HG02943 (cell line): Measurements from ENCODE around the gene ARCN1.

Experiments
- ATAC-seq: cut with Tn5 transposase; IDR thresholded peaks from one replicate; pipeline ENCODE4 v1.9.1; 2021; ENCODE audit warnings: mild to moderate bottlenecking, low read depth, moderate library complexity; ENCODE audit not compliant: unreplicated experiment

Gene ARCN1

GRCh38 chr11:118619444-118620197 lies 47.4 kb downstream of the ARCN1 start:
- ATAC-seq = no peak

- no peak for ATAC-seq
Observed at GRCh38 chr11:118620529-118621070, 48.4 kb downstream of the ARCN1 start.

- no peak for ATAC-seq
Observed at GRCh38 chr11:118621071-118621783, 49.0 kb downstream of the ARCN1 start.

- no peak for ATAC-seq
Observed at GRCh38 chr11:118621784-118622375, 49.7 kb downstream of the ARCN1 start.

GRCh38 chr11:118622376-118623268 lies 50.4 kb downstream of the ARCN1 start:
- no peak for ATAC-seq

GRCh38 chr11:118623269-118623655 lies 51.1 kb downstream of the ARCN1 start:
- ATAC-seq = no peak

GRCh38 chr11:118625036-118625690 lies 53.0 kb downstream of the ARCN1 start:
- ATAC-seq = no peak

- no peak for ATAC-seq
Observed at GRCh38 chr11:118625976-118626375, 53.8 kb downstream of the ARCN1 start.

- ATAC-seq = no peak
Observed at GRCh38 chr11:118627566-118627965, 55.4 kb downstream of the ARCN1 start.

GRCh38 chr11:118628031-118628430 lies 55.8 kb downstream of the ARCN1 start:
- ATAC-seq = no peak

- ATAC-seq = no peak
Observed at GRCh38 chr11:118628432-118628831, 56.2 kb downstream of the ARCN1 start.

- no peak for ATAC-seq
Observed at GRCh38 chr11:118628861-118629549, 56.8 kb downstream of the ARCN1 start.

- ATAC-seq = no peak
Observed at GRCh38 chr11:118629761-118630661, 57.8 kb downstream of the ARCN1 start.

GRCh38 chr11:118631142-118631909 lies 59.1 kb downstream of the ARCN1 start:
- no peak for ATAC-seq

GRCh38 chr11:118632577-118633318 lies 60.5 kb downstream of the ARCN1 start:
- ATAC-seq = no peak

- no peak for ATAC-seq
Observed at GRCh38 chr11:118633319-118633690, 61.1 kb downstream of the ARCN1 start.

GRCh38 chr11:118633979-118634378 lies 61.8 kb downstream of the ARCN1 start:
- no peak for ATAC-seq
